Vagina (tissue), 2 donors: ENCODE results near the gene SLC16A1. TPM values are rescaled to one million over a fixed set of nuclear protein-coding genes. Genes with fewer than 3 reads are reported as not detected.

Experiments
- DNase-seq, 2 donors: peaks; one replicate each; pipeline ENCODE4 v3.0.0-alpha.2; 2017; ENCODE audit errors: extremely low spot score in 2 of 2
- H3K27ac ChIP-seq: fragments of 200-600 bp; sonication (generic); one replicate; pipeline ENCODE4 v1.5.1; 2019
- H3K27me3 ChIP-seq: fragments of 200-600 bp; sonication (generic); one replicate; pipeline ENCODE4 v1.5.1; 2019
- H3K36me3 ChIP-seq, 2 donors: fragments of 200-600 bp; sonication (generic); one replicate each; pipeline ENCODE4 v1.5.1; 2017 to 2019
- H3K4me1 ChIP-seq: fragments of 200-600 bp; sonication (generic); one replicate; pipeline ENCODE4 v1.5.1; 2019
- H3K4me3 ChIP-seq, 2 donors: fragments of 200-600 bp; sonication (generic); 1 replicate in 1 of 2; 2 replicates in 1 of 2; pipeline ENCODE4 v1.5.1; 2016 to 2019
- H3K9me3 ChIP-seq: fragments of 200-600 bp; sonication (generic); one replicate; pipeline ENCODE4 v1.5.1; 2019
- CTCF ChIP-seq, 3 experiments: fragments of 450-650 bp in 2 of 3; fragments of 200-600 bp in 1 of 3; sonication (generic) in 1 of 3; IDR thresholded peaks; one replicate each; pipeline ENCODE4 v1.5.1; 2017 to 2019; ENCODE audit warnings: antibody characterized with exemption in 3 of 3, mild to moderate bottlenecking in 2 of 3, moderate library complexity in 2 of 3
- POLR2A ChIP-seq, 2 donors: fragments of 450-650 bp; IDR thresholded peaks; one replicate each; pipeline ENCODE4 v1.6.1; 2017; ENCODE audit warnings: antibody characterized with exemption in 2 of 2, mild to moderate bottlenecking in 2 of 2, moderate library complexity in 2 of 2
- POLR2AphosphoS5 ChIP-seq, 2 donors: sonication (generic); formaldehyde crosslinking; IDR thresholded peaks; one replicate each; pipeline ENCODE4 v1.9.0; 2017; ENCODE audit warnings: antibody characterized with exemption in 2 of 2, mild to moderate bottlenecking in 2 of 2, low read depth in 1 of 2; ENCODE audit not compliant: insufficient read depth in 1 of 2
- intact Hi-C: fragments of 100-400 bp; cut with DNase I; formaldehyde crosslinking; loops from one replicate; pipeline ENCODE4 v1.15.1; 2023
- total RNA-seq: library from RNA; depleted of rRNA; stranded (reverse); fragments of >200 nt; gene quantifications from one replicate; pipeline ENCODE4 v1.2.3, GENCODE V29; 2016

Gene SLC16A1
- total RNA-seq, 1 donor from 2014 or later: 12.8 TPM

- no peaks in the 10 kb centered on the region for H3K36me3 ChIP-seq
- no peaks in the 10 kb centered on the region for H3K27me3 ChIP-seq
- no peaks in the 10 kb centered on the region for H3K4me1 ChIP-seq
- no peak overlapping the region for H3K4me3 ChIP-seq
- no peaks in the 10 kb centered on the region for H3K9me3 ChIP-seq
- DNase-seq: no peak
- no peak overlapping the region for H3K27ac ChIP-seq
- intact Hi-C loops: no loop called here
- no peak for TF ChIP-seq POLR2AphosphoS5 (IDR thresholded peaks at IDR 0.05; ENCODE audit: insufficient read depth in 1 of 2, low read depth in 1 of 2)
- no peak for TF ChIP-seq CTCF (IDR thresholded peaks at IDR 0.05)
These were observed 26.0 kb downstream of the SLC16A1 start for GRCh38 chr1:112929979-112930378.

- TF ChIP-seq CTCF (IDR thresholded peaks at IDR 0.05) (no peak), POLR2A (IDR thresholded peaks at IDR 0.05) (no peak), POLR2AphosphoS5 (IDR thresholded peaks at IDR 0.05; ENCODE audit: insufficient read depth in 1 of 2, low read depth in 1 of 2) (no peak)
- H3K27me3 ChIP-seq: no peaks in the 10 kb centered on the region
- no peak overlapping the region for H3K27ac ChIP-seq
- no peaks in the 10 kb centered on the region for H3K4me1 ChIP-seq
- intact Hi-C loops: no loop called here
- H3K4me3 ChIP-seq: no peak overlapping the region
- no peaks in the 10 kb centered on the region for H3K36me3 ChIP-seq
- DNase-seq: no peak
- H3K9me3 ChIP-seq: no peaks in the 10 kb centered on the region
These were observed 28.5 kb downstream of the SLC16A1 start for GRCh38 chr1:112927462-112927990.

- no peak overlapping the region for H3K4me3 ChIP-seq
- DNase-seq: no peak
- H3K27me3 ChIP-seq: no peaks in the 10 kb centered on the region
- TF ChIP-seq POLR2A (IDR thresholded peaks at IDR 0.05): no peak
- no peak for TF ChIP-seq CTCF (IDR thresholded peaks at IDR 0.05)
- no peak for TF ChIP-seq POLR2AphosphoS5 (IDR thresholded peaks at IDR 0.05; ENCODE audit: insufficient read depth in 1 of 2, low read depth in 1 of 2)
- no peaks in the 10 kb centered on the region for H3K4me1 ChIP-seq
- H3K27ac ChIP-seq: no peak overlapping the region
- H3K9me3 ChIP-seq: no peaks in the 10 kb centered on the region
- intact Hi-C loops: no loop called here
- H3K36me3 ChIP-seq: no peaks in the 10 kb centered on the region
These were observed 29.1 kb downstream of the SLC16A1 start for GRCh38 chr1:112926858-112927257.

- no peaks in the 10 kb centered on the region for H3K4me1 ChIP-seq
- H3K9me3 ChIP-seq: no peaks in the 10 kb centered on the region
- intact Hi-C loops: no loop called here
- H3K4me3 ChIP-seq: no peak overlapping the region
- no peak for DNase-seq
- no peaks in the 10 kb centered on the region for H3K27me3 ChIP-seq
- H3K27ac ChIP-seq: no peak overlapping the region
- H3K36me3 ChIP-seq: no peaks in the 10 kb centered on the region
- TF ChIP-seq POLR2A (IDR thresholded peaks at IDR 0.05): no peak
- no peak for TF ChIP-seq CTCF (IDR thresholded peaks at IDR 0.05)
- TF ChIP-seq POLR2AphosphoS5 (IDR thresholded peaks at IDR 0.05; ENCODE audit: insufficient read depth in 1 of 2, low read depth in 1 of 2): no peak
These were observed 31.0 kb downstream of the SLC16A1 start for GRCh38 chr1:112925015-112925414.

- no peak overlapping the region for H3K27ac ChIP-seq
- TF ChIP-seq POLR2A (IDR thresholded peaks at IDR 0.05) (no peak), POLR2AphosphoS5 (IDR thresholded peaks at IDR 0.05; ENCODE audit: insufficient read depth in 1 of 2, low read depth in 1 of 2) (no peak), CTCF (IDR thresholded peaks at IDR 0.05) (no peak)
- H3K36me3 ChIP-seq: no peaks in the 10 kb centered on the region
- no peaks in the 10 kb centered on the region for H3K9me3 ChIP-seq
- intact Hi-C loops: no loop called here
- H3K4me1 ChIP-seq: no peaks in the 10 kb centered on the region
- no peaks in the 10 kb centered on the region for H3K27me3 ChIP-seq
- H3K4me3 ChIP-seq: no peak overlapping the region
- DNase-seq: no peak
These were observed 32.0 kb downstream of the SLC16A1 start for GRCh38 chr1:112923959-112924349.
